Neural progenitor cell (in vitro differentiated cells): ENCODE data around the gene PHRF1. TPM values are rescaled to one million over a fixed set of nuclear protein-coding genes. Genes with fewer than 3 reads are reported as not detected.

Experiments used
- DNase-seq: peaks from one replicate; pipeline ENCODE4 v3.0.0-alpha.2; 2016; ENCODE audit warnings: low spot score
- H2AFZ ChIP-seq: fragments of 200-600 bp; sonication (generic); replicated peaks from 2 replicates; pipeline ENCODE4 v1.6.1; 2016; ENCODE audit warnings: antibody characterized with exemption
- H3F3A ChIP-seq: fragments of 200-600 bp; sonication (generic); 2 replicates; pipeline ENCODE4 v1.6.1; 2016; ENCODE audit warnings: antibody characterized with exemption, low read depth
- H3K27ac ChIP-seq: fragments of 200-600 bp; sonication (generic); 2 replicates; pipeline ENCODE4 v1.5.1; 2016; ENCODE audit warnings: mild to moderate bottlenecking
- H3K27me3 ChIP-seq: fragments of 200-600 bp; sonication (generic); 2 replicates; pipeline ENCODE4 v1.6.1; 2016; ENCODE audit warnings: mild to moderate bottlenecking, moderate library complexity
- H3K36me3 ChIP-seq: fragments of 200-600 bp; sonication (generic); 2 replicates; pipeline ENCODE4 v1.5.1; 2016
- H3K4me1 ChIP-seq: fragments of 200-600 bp; sonication (generic); 2 replicates; pipeline ENCODE4 v1.6.1; 2016; ENCODE audit warnings: mixed run types
- H3K4me2 ChIP-seq: fragments of 200-600 bp; sonication (generic); 2 replicates; pipeline ENCODE4 v1.6.1; 2016
- H3K4me3 ChIP-seq: fragments of 200-600 bp; sonication (generic); 2 replicates; pipeline ENCODE4 v1.5.1; 2016
- H3K79me2 ChIP-seq: fragments of 200-600 bp; sonication (generic); 2 replicates; pipeline ENCODE4 v1.6.1; 2016; ENCODE audit warnings: low read depth
- H3K9ac ChIP-seq: fragments of 200-600 bp; sonication (generic); 2 replicates; pipeline ENCODE4 v1.6.1; 2016
- H3K9me3 ChIP-seq: fragments of 200-600 bp; sonication (generic); 2 replicates; pipeline ENCODE4 v1.5.1; 2016; ENCODE audit warnings: low read depth
- H4K20me1 ChIP-seq: fragments of 200-600 bp; sonication (generic); 2 replicates; pipeline ENCODE4 v1.6.1; 2016; ENCODE audit warnings: low read depth
- H3K27ac Mint-ChIP-seq: 3 replicates; pipeline ENCODE4 v1.8.0; 2021; ENCODE audit warnings: mixed read lengths
- H3K27me3 Mint-ChIP-seq: 2 replicates; pipeline ENCODE4 v1.8.0; 2022; ENCODE audit warnings: low read depth, mild to moderate bottlenecking, inconsistent platforms, moderate library complexity, mixed read lengths; ENCODE audit not compliant: insufficient read depth
- H3K36me3 Mint-ChIP-seq: 3 replicates; pipeline ENCODE4 v1.8.0; 2021; ENCODE audit warnings: mixed read lengths
- H3K4me1 Mint-ChIP-seq: 3 replicates; pipeline ENCODE4 v1.8.0; 2021; ENCODE audit warnings: mixed read lengths
- H3K4me3 Mint-ChIP-seq: 3 replicates; pipeline ENCODE4 v1.8.0; 2021; ENCODE audit warnings: mild to moderate bottlenecking, moderate library complexity, mixed read lengths
- H3K9me3 Mint-ChIP-seq: 3 replicates; pipeline ENCODE4 v1.8.0; 2020; ENCODE audit warnings: mixed read lengths
- CTCF ChIP-seq: fragments of 200-600 bp; sonication (generic); IDR thresholded peaks from 2 replicates; pipeline ENCODE4 v1.5.1; 2017; ENCODE audit warnings: antibody characterized with exemption, mild to moderate bottlenecking
- EZH2 ChIP-seq: fragments of 200-600 bp; sonication (generic); IDR thresholded peaks from 2 replicates; pipeline ENCODE4 v1.6.1; 2017; ENCODE audit warnings: antibody characterized with exemption, mild to moderate bottlenecking, moderate library complexity
- EZH2phosphoT487 ChIP-seq: fragments of 200-600 bp; sonication (generic); IDR thresholded peaks from 2 replicates; pipeline ENCODE4 v1.6.1; 2017; ENCODE audit warnings: antibody characterized with exemption
- total RNA-seq: library from RNA; depleted of rRNA; stranded (reverse); fragments of >200 nt; gene quantifications from 2 replicates; pipeline ENCODE4 v1.2.3, GENCODE V29; 2015; ENCODE audit warnings: low replicate concordance

PHRF1 gene
- total RNA-seq, 1 donor from 2014 or later: 9.8 TPM

GRCh38 chr11:635945-636510, 59.8 kb downstream of the PHRF1 start:
- H3K9ac ChIP-seq: no peak overlapping the region
- no peak overlapping the region for H2AFZ ChIP-seq
- peaks cover 32% of the 10 kb centered on the region for H3K4me1 ChIP-seq
- Mint-ChIP-seq H3K9me3 (no peaks in the 10 kb centered on the region), H3K27me3 (peaks cover 33% of the 10 kb centered on the region), H3K36me3 (peaks cover 6% of the 10 kb centered on the region), H3K4me3 (peak overlapping the region; percentile 69), H3K27ac (no peak overlapping the region), H3K4me1 (peaks cover 31% of the 10 kb centered on the region)
- H3K36me3 ChIP-seq: no peaks in the 10 kb centered on the region
- H3K4me2 ChIP-seq: peak overlapping the region; percentile 95
- H3K9me3 ChIP-seq: no peaks in the 10 kb centered on the region
- peaks cover 48% of the 10 kb centered on the region for H3K27me3 ChIP-seq
- no peaks in the 10 kb centered on the region for H3K79me2 ChIP-seq
- no peak for DNase-seq
- peak overlapping the region; percentile 68 for H3K4me3 ChIP-seq
- peaks cover 38% of the 10 kb centered on the region for H4K20me1 ChIP-seq
- TF ChIP-seq CTCF (no peak), EZH2 (no peak), EZH2phosphoT487 (no peak)
- H3K27ac ChIP-seq: no peak overlapping the region
- H3F3A ChIP-seq: peaks cover 44% of the 10 kb centered on the region

DNA sequence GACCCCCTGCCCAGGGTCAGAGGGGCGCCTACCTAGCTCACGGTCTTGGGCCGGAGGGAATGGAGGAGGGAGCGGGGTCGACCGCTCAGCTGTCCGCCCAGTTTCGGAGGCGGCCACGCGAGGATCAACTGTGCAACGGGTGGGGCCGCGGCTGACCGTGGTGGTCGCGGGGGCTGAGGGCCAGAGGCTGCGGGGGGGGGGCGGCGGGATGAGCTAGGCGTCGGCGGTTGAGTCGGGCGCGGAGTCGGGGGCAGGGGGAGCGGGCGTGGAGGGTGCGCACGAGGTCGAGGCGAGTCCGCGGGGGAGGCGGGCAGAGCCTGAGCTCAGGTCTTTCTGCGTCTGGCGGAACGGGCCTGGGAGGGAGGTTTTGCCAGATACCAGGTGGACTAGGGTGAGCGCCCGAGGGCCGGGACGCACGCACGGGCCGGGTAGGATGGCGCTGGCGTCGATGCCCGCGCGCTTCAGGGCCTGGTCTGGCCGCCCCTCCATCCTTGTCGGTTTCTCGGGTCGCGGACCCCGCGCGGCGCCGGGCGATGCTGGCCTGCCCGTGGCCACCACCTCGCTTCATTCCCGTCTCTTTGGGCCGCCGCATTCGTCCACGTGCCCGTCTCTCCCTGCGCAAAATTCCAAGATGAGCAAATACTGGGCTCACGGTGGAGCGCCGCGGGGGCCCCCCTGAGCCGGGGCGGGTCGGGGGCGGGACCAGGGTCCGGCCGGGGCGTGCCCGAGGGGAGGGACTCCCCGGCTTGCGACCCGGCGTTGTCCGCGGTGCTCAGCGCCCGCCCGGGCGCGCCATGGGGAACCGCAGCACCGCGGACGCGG, 60.5 kb downstream of the PHRF1 start, which contains the start of gene DRD4:
TSS of gene DRD4 (plus strand) at position 759 of the 822 bp plus-strand sequence. CDS start at position 795, 36 bp downstream.
- peak within 1 kb of the TSS; percentile 4 for H3K27ac Mint-ChIP-seq
- H3K9me3 Mint-ChIP-seq: no peaks in the 10 kb centered on the region
- TF ChIP-seq EZH2phosphoT487 (peak; percentile 53), CTCF (no peak), EZH2 (peak; percentile 70)
- peaks cover 6% of the 10 kb centered on the region for H3K36me3 Mint-ChIP-seq
- no peak within 1 kb of the TSS for H2AFZ ChIP-seq
- no peak within 1 kb of the TSS for H3K9ac ChIP-seq
- H3K4me3 Mint-ChIP-seq: peak within 1 kb of the TSS; percentile 86
- peak; percentile 85 for DNase-seq
- peak within 1 kb of the TSS; percentile 95 for H3K4me2 ChIP-seq
- peak within 1 kb of the TSS; percentile 68 for H3K4me3 ChIP-seq
- peaks cover 31% of the 10 kb centered on the region for H3K4me1 Mint-ChIP-seq
- peaks cover 48% of the 10 kb centered on the region for H3K27me3 ChIP-seq
- peaks cover 33% of the 10 kb centered on the region for H3K27me3 Mint-ChIP-seq
- no peaks in the 10 kb centered on the region for H3K9me3 ChIP-seq
- H3K36me3 ChIP-seq: no peaks in the 10 kb centered on the region
- H3F3A ChIP-seq: peaks cover 50% of the 10 kb centered on the region
- no peaks in the 10 kb centered on the region for H3K79me2 ChIP-seq
- H3K27ac ChIP-seq: peak within 1 kb of the TSS; percentile 96
- H4K20me1 ChIP-seq: peaks cover 45% of the 10 kb centered on the region
- H3K4me1 ChIP-seq: peaks cover 32% of the 10 kb centered on the region

DNA sequence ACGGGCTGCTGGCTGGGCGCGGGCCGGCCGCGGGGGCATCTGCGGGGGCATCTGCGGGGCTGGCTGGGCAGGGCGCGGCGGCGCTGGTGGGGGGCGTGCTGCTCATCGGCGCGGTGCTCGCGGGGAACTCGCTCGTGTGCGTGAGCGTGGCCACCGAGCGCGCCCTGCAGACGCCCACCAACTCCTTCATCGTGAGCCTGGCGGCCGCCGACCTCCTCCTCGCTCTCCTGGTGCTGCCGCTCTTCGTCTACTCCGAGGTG, 61.0 kb downstream of the PHRF1 start:
- Mint-ChIP-seq H3K4me1 (peaks cover 31% of the 10 kb centered on the region), H3K36me3 (peaks cover 6% of the 10 kb centered on the region), H3K27me3 (peaks cover 33% of the 10 kb centered on the region), H3K27ac (no peak overlapping the region), H3K9me3 (no peaks in the 10 kb centered on the region), H3K4me3 (peak overlapping the region; percentile 86)
- Histone ChIP-seq H2AFZ (no peak overlapping the region), H3K36me3 (no peaks in the 10 kb centered on the region), H3K4me1 (peaks cover 32% of the 10 kb centered on the region), H3F3A (peaks cover 56% of the 10 kb centered on the region), H3K27me3 (peaks cover 48% of the 10 kb centered on the region), H3K4me2 (peak overlapping the region; percentile 95), H3K79me2 (no peaks in the 10 kb centered on the region), H4K20me1 (peaks cover 48% of the 10 kb centered on the region), H3K27ac (no peak overlapping the region), H3K9ac (no peak overlapping the region), H3K4me3 (peak overlapping the region; percentile 68), H3K9me3 (no peaks in the 10 kb centered on the region)
- no peak for DNase-seq
- no peak for TF ChIP-seq EZH2phosphoT487
- no peak for TF ChIP-seq EZH2
- no peak for TF ChIP-seq CTCF
